GM18505 (cell line): ENCODE results near the gene EXOC3.

Experiments used
- ATAC-seq: cut with Tn5 transposase; IDR thresholded peaks from one replicate; pipeline ENCODE4 v1.9.1; 2021; ENCODE audit not compliant: unreplicated experiment
- POLR2A ChIP-seq: IDR thresholded peaks from 4 replicates; pipeline ENCODE4 v1.6.1; 2011; ENCODE audit warnings: borderline replicate concordance; ENCODE audit not compliant: insufficient read depth, insufficient read length; ENCODE audit errors: extremely low read depth

Gene EXOC3

GRCh38 chr5:417301-418161 is 25.4 kb upstream of the EXOC3 start:
- ATAC-seq, result no peak
- TF ChIP-seq POLR2A, result no peak

GRCh38 chr5:418162-419121 is 24.5 kb upstream of the EXOC3 start:
- ATAC-seq, result no peak
- TF ChIP-seq POLR2A, result no peak

DNA sequence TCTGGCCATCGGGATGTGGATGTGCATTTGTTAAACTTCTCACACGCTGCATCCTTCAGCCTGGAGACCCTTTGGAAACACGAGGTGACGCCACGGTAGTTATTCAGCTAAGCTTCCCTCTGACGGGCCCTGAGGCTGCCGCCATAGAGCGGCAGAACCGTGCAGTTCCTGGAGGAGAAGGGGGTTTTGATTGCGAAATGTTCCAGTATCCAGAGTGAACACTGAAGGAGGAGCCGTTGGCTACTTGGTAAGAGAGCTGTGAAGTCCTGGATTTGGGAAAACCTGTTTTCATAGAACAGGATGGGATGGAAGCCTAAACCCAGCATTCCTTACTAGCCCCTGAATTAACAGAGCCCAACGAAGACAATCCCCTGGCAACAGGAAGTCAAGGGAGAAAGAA is 23.0 kb upstream of the EXOC3 start:
- no peak for TF ChIP-seq POLR2A

DNA sequence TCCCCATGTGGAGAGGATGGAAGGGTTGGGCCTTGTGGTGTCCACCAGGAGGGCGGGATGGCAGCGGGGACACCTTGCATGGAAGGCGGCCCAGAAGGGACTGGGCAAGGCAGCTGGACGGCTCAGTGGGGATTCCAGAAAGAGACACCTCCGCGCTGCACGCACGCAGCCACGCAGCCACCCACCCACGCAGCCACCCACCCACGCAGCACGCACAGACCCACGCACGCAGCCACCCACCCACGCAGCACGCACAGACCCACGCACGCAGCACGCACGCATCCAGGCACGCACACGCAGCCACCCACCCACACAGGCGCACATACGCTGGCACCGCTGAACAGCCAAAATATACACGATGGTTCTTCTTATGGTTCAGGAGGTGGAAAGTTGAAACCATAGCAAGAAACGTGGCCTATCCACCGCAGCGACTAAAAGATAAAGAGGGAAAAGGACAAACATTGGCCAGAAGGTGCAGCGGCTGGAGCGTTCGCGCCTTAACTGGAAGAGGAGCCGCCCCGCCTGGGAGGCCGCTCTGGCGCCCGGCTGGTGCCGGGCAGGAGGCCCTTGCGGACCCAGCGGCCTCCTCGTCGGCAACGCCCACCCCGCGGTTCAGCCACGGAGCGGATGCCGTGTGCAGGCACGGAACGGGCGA is 22.2 kb upstream of the EXOC3 start:
- ATAC-seq, result no peak
- no peak for TF ChIP-seq POLR2A

More for the DNA sequence above, 23.0 kb upstream of the EXOC3 start:
- ATAC-seq, result no peak

GRCh38 chr5:421287-421880 is 21.6 kb upstream of the EXOC3 start:
- no peak for ATAC-seq
- no peak for TF ChIP-seq POLR2A

GRCh38 chr5:421901-422300 is 21.1 kb upstream of the EXOC3 start:
- ATAC-seq, result no peak
- no peak for TF ChIP-seq POLR2A

GRCh38 chr5:422323-423232 is 20.4 kb upstream of the EXOC3 start:
- ATAC-seq, result no peak
- TF ChIP-seq POLR2A, result no peak

- no peak for TF ChIP-seq POLR2A
- no peak for ATAC-seq
Measured at GRCh38 chr5:423233-423565, 19.8 kb upstream of the EXOC3 start.

- ATAC-seq, result no peak
- TF ChIP-seq POLR2A, result no peak
Measured at GRCh38 chr5:423626-424261, 19.2 kb upstream of the EXOC3 start.

GRCh38 chr5:424301-425110 is 18.5 kb upstream of the EXOC3 start:
- peak; percentile 86 for ATAC-seq
- TF ChIP-seq POLR2A, result peak; percentile 50

DNA sequence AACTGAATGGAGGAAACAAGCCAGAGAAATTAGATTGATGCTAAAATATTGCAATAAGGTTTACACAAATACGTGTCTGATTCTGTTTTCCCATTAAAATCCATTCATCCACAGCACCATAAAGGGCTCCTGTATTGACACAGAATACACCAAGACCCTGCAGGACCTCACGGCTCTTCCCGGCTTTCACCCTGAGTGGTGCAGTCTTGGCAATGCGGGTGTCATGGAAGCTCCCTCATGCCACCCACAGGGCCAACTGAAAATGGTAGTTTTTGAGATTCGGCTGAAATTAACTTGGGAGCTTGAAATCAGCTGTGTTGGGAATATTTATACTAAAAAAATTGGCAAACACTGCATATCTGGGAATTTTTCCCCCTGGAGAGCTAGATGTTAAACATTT is 17.3 kb upstream of the EXOC3 start:
- ATAC-seq, result no peak
- no peak for TF ChIP-seq POLR2A
